Sciatic nerve (tissue), 2 donors: Measurements from ENCODE around the gene SMARCA5. TPM values are rescaled to one million over a fixed set of nuclear protein-coding genes. Genes with fewer than 3 reads are reported as not detected.
A peak's percentile ranks its signal among the peaks of the same experiment; 100 is the strongest.
"Not testable (repeated sequence)": the region's sequence is repeated elsewhere in the genome, so short reads cannot be mapped to it uniquely, and the experiment has no call there.

Experiments
- ATAC-seq: fragments of 200-7000 bp; cut with Tn5 transposase; one replicate; pipeline ENCODE4 v1.9.1; 2020; ENCODE audit warnings: mild to moderate bottlenecking, moderate library complexity
- DNase-seq: peaks from one replicate; pipeline ENCODE4 v3.0.0-alpha.2; 2020; ENCODE audit warnings: low spot score
- intact Hi-C: fragments of 100-400 bp; cut with DNase I; formaldehyde crosslinking; loops from one replicate; pipeline ENCODE4 v1.14.2; 2022
- total RNA-seq: library from RNA; stranded (reverse); fragmentation: NEBNext Ultra II Directional; extraction: Animal tissue kit (Norgen Biotek cat#: 25700); gene quantifications from one replicate; pipeline ENCODE4 v1.2.1, GENCODE V29; 2021
- donor health status: DM: no; HTN: no; CAD: no.
- donor health status: DM: no; HTN: no; CAD: no.

The SMARCA5 gene
- total RNA-seq, 1 donor from 2014 or later = 55.6 TPM

DNA sequence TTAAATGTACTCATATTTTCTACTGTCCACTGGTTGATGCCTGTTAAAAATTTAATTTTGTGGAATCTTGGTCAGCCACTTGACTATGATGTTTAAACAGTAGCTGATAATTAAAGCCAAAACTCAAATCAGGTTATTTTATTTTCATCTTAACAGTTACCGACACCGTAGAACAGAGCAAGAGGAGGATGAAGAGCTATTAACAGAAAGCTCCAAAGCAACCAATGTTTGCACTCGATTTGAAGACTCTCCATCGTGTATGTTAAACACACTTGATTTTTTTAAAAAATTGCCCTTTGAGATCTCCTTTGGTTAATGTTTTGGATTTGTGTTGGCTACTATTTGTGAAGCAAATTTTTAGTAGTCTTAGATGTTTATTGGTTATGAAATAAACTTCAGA lies 10.7 kb downstream of the SMARCA5 start:
- intact Hi-C loops = no loop called here
- no peak for ATAC-seq

DNA sequence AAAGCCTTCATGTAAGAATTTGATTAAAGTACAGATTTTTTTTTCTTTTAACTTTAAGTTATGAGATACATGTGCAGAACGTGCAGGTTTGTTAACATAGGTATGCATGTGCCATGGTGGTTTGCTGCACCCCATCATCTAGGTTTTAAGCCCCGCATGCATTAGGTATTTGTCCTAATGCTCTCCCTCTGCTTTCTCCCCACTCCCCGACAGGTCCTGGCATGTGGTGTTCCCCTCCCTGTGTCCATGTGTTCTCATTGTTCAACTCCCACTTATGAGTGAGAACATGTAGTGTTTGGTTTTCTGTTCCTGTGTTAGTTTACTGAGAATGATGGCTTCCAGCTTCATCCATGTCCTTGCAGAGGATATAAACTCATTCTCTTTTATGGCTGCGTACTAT lies 14.5 kb downstream of the SMARCA5 start:
- ATAC-seq, intact Hi-C loops, DNase-seq: not testable (repeated sequence)

More for the DNA sequence above, 10.7 kb downstream of the SMARCA5 start:
- DNase-seq = no peak

DNA sequence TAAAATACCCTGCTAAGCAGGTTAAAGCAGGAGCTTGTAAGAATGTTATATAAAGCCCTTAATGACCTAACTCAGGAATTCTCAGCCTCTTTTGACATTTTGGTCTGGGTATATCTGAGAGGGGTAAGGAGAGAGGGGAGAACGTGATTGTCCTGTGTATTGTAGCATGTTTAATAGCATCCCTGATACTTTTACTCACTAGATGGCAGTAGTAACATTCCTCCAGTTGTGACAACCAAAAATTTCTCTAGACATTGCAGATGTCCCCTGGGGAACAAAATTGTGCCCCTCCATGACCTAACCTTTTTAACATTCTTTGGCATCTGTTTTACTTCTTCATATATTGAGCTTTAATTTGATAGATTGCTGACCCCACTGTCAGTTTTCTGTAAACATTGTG lies 17.9 kb downstream of the SMARCA5 start:
- ATAC-seq = no peak
- DNase-seq = no peak
- intact Hi-C loops = no loop called here

DNA sequence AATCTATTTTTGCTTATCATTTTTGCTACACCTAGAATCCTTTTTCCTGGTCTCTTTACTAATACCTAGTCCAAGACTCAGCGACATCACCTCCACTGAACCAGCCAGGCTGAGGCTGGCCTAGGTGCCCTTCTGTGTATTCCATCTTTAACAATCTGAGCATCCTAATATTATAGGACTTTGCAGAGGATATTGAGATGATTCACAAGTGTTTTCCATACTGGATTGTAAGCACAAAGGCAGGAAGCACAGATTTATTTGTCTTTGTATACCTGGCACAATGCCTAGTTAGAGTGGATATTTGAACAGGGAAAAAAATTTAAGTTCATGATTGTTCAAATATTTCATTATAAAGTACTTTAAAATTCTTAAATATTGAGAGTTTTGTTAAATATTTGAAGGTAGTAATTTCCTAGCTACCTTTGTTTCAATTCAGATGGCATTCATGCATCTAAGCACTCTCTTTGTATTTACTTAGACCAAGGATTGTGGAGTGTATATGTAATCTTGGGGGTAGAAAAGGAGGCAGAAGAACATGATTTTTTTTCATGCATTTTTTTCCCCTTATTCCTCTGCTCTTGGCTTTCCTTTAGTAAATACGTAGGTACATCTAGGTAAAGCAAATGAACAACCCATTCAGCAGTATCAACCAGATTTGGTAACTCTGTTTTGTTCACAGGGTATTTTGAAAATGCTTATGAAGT lies 18.4 kb downstream of the SMARCA5 start:
- intact Hi-C loops = no loop called here
- DNase-seq = no peak
- no peak for ATAC-seq

DNA sequence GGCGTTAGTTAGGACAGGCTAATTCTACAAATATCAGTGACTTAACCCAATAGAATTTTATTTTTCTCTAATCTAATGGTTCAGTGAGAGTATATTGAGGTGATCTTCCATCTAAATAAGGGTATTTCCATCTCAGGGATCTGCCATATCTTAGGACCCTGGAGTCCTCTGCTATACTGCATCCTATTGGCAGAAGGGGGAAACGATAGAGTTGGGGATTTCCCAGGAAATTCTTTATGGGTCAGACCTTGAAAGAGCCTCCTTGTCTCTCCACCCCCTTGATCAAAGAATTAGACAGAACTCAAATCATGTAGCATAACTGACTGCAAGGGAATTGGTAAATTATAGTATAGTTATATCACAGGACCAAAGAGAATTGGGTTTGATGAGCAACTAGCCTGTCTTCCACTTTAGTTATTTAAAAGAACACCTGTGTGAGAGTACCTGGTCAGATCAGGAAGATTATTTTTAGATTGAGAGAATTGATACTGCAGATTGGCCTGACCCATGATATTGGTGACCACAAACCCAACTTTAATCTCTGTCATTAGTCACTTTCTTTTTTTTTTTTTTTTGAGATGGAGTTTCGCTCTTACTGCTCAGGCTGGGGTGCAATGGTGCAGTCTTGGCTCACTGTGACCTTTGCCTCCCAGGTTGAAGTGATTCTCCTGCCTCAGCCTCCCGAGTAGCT lies 25.6 kb downstream of the SMARCA5 start:
- DNase-seq (no peak), ATAC-seq (no peak)
- intact Hi-C loops = no loop called here

DNA sequence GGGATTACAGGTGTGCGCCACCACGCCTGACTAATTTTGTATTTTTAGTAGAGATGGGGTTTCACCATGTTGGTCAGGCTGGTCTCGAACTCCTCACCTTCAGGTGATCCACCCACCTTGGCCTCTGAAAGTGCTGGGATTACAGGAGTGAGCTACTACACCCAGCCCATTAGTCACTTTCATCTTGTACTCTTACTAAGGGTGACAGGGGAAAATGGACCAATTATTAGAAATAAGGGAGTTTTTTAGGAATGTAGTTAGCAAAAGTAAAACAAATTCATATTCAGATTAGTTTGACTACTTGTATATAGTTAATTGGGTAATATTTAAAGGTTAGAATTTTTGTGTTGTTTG lies 26.1 kb downstream of the SMARCA5 start:
- DNase-seq = no peak
- intact Hi-C loops = no loop called here
- ATAC-seq = no peak

DNA sequence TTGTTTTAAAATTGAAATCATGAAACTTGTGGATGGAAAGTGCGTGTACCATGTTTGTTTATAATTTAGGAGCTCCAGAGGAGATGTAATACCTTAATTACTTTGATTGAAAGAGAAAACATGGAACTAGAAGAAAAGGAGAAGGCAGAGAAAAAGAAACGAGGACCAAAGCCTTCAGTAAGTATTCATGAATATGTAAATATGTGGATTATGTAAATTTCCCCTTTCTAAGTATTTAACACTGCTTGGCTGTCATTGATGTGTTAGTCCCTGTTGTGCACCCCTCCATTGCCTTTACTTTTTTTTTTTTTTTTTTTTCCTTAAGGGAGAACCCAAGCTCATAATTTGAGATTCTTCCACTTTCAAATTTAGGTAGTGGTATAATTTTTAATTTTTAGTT lies 36.4 kb downstream of the SMARCA5 start:
- DNase-seq (no peak), ATAC-seq (no peak)
- intact Hi-C loops = no loop called here

DNA sequence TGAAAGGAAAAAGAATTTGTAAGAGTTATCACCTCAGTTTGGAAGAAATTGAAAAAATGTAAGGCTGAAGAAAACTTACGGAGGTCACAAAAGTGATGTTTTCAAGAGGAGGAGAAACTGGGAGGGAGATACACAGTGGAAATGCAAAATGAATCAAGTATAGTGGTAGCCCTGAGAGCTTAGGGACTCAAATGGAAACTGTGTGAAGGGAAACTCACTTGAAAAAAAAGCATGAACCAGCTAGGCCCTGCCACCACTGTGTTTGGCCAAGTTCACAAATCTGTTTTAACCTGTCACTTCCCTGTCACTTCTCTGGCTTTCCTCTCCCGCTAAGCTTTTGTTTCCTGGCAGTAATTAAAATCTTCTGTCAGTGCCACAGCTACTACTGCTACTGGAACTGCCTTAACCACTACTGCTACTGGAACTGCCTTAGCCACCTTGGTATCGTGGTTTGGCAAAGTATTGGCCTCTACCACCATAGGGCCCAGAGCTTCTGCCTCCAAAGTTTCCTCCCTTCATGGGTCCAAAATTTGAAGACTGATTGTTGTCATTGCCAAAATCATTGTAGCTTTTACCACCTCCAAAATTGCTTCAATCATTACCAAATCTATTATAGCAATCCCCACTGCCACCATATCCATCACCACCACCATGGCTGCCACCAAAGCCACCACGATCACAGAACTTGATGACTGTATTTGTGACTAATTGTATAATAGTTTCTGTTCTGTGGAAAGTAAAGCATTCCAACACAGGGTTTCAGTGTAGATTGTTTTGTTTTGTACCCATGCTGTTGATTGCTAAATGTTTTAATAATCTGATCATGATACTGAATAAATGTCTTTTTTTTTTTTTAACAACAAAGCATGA lies 41.5 kb downstream of the SMARCA5 start:
- DNase-seq (no peak), ATAC-seq (no peak)
- intact Hi-C loops = no loop called here

DNA sequence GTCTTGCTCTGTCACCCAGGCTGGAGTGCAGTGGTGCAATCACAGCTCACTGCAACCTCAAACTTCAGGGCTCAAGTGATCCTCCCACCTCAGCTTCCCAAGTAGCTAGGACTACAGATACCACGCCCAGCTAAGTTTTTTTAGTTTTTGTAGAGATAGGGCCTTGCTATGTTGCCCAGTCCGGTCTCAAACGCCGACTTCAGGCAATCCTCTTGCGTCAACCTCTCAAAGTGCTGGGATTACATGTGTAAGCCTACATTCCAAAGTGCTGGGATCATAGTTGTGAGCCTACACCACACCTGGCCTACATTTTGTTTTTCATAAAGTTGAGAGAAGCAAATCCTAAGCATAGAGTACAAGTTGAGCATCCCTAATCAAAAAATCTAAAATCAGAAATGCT lies 42.2 kb downstream of the SMARCA5 start:
- ATAC-seq (no peak), DNase-seq (no peak)
- intact Hi-C loops = no loop called here

DNA sequence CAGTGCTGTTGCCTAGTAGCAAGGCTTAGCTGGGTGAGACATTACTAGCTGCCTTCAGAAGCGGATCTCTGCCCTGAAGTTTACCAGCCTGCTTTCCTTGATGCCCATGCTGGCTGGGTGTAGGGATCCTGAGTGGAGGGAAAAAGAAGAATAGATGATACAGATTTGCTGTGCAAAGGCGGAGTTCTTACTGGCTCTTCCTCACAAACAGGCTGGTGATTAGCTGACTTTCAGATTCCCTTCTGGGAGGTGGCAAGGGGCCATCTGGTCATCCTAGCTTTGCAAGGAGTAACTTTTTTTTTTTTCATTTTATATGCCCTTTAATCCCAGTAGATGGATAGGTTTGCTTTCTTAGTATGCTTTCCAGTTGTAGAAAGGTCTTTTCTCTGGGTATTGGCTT lies 44.8 kb downstream of the SMARCA5 start:
- DNase-seq (no peak), ATAC-seq (no peak)
- intact Hi-C loops = no loop called here

DNA sequence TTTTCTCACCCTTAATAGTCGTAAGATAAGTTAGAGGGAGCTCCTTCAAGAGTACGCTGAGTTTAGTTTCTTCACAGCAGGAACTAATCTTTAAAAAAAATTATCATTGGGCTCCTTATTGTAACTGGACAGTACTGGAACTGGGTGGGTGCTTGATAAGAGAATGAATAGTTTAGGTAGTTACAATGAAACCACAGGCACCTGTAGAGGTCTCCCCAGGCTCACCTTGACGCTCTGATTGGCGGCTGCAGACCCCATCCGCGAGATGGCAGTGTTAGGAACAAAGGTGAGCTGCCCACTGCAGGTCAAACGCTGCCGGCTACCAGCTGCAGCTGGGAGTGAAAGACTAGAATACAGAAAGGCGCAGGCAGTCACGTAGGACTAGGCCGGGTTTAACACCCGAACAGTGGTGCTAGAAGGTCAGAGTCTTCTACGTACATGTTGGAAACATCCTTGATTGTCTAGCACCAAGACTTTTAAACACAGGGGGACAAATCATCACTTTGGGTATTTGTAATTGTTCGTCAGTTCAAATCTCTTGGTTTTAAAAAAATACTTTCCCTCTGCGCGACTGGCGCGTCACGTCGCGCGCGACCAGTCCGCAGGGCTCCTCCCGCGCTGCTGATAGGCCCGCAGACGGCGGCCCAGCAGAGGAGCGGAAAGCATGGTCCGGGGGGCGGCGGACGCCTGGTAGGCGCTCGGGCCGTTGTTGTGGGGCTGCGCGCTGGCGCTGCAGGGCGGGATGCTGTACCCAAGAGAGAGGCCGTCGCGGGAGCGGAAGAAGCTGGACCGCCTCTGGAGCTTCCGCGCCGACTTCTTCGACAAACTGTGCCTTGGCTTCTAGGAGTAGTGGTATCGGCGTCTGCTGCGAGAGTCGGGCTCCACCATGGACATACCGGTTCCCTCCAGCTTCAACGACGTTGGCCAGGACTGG lies 45.6 kb downstream of the SMARCA5 start:
- DNase-seq (peak; percentile 73), ATAC-seq (peak; percentile 94)
- intact Hi-C loops = no loop called here

DNA sequence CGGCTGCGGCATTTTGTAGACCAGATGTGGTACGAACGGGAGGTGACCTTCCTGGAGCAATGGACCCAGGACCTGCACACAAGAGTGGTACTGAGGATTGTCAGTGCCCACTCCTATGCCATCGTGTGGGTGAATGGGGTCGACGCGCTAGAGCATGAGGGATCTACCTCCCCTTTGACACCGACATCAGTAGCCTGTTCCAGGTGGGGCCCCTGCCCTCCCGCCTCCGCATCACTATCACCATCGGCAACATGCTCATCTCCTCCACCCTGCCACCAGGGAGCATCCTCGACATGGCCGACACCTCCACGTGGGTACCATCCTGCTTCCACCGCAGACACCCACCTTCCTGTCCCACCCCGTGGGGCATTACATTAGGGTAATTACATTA lies 46.2 kb downstream of the SMARCA5 start:
- no peak for ATAC-seq
- no peak for DNase-seq
- intact Hi-C loops = no loop called here

DNA sequence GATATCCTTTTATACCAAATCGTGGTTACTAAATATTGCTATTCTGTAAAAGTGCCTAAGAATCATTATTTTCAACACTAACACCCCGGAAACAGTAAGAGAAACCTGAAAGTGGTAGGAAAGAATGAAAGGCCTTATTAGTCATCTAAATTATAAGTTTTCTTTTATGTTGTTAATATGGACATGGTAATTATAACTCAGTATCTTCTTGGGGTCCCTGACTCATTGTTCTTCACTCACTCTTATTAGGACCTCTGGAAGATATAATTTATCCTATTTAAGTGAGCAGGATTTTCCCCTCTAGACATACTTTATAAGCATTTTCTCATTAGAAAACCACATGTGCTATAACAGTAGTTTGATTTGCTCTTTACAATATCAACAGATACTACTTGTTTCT lies 51.0 kb downstream of the SMARCA5 start:
- DNase-seq (no peak), ATAC-seq (no peak)
- intact Hi-C loops = no loop called here

DNA sequence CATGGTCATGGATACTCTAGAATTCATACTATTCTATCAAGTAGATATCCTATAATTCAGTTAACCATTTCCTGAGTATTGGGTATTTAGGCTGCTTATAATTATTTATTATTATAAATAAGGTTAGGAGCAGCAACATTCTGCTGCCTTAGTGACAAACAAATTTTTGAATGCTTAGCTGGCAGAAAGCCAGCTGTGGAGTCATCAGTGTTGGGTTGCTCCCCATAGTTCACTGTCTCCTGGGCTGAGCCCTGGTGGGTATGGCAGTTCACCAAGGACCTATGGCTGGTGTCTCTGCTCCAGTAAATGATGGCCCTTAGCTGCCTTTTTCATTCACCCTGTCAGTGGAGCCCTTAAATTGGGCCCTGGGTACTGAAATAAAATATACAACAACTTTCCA lies 61.8 kb downstream of the SMARCA5 start:
- intact Hi-C loops = no loop called here
- no peak for DNase-seq
- no peak for ATAC-seq

DNA sequence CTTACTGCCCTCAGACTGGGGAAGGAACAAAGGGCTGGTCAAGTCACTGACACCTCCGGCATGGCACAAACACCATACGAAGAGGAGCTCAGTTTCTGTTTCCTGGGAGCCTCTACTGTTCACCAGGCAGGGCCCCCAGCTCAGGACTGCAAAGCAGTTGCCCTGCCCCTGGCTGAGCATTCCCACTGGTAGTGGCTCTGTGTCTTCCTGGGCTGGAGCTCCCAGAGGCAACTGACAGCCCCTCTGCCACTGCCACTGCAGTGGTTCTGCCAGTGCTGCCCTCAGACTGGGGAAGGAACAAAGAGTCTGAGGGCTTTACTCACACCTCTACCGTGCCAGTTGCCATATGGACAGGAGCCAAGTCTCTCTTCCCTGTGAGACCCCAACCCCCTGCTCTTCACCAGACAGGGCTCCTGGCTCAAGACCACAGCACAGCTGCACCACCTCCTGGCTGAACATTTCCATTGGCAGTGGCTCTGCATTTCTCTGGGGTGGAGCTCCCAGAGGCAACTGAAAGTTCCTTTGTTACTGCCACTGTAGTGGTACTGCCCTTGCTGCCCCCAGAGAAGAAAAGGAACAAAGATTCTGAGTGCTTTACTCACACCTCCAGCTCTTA lies 67.9 kb downstream of the SMARCA5 start:
- ATAC-seq (no peak), DNase-seq (no peak)
- intact Hi-C loops = no loop called here

DNA sequence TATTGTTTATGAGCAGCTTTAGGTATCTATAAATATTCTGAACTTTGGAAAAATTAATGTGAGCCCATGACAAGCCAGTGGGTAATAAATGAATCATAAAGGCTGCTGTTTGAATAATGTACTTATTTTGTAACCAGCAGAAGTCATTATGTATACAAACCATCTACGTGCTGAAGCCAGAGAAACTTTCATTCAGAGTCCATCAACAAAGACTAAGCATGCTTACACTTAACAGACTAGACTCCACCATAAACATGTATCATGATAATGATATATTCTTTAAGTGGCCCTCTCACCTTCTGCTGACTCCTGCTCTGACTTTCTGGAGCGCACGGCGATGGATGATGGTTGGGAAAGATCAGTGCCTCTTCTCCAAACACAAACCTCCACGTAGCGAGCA lies 72.0 kb downstream of the SMARCA5 start:
- DNase-seq (no peak), ATAC-seq (no peak)
- intact Hi-C loops = no loop called here

DNA sequence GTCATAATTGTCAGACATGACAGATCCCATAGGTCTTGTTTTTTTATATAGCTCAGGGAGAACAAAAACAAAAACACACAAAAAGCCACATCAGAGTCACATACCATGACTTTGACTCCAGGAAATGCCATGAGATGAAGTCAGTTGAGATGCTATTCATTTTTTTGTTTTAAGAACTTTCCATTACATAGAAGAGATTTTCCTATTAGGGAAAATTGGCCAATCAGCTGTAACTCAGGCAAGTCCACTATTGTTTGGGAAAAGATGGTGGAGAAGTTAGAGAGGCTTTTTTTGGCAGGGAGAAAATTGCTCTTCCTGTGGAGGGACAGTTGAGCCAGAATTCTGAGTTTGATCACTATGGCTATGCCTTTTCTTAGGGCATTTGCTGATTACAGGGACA lies 72.6 kb downstream of the SMARCA5 start:
- intact Hi-C loops = no loop called here
- no peak for DNase-seq
- no peak for ATAC-seq

DNA sequence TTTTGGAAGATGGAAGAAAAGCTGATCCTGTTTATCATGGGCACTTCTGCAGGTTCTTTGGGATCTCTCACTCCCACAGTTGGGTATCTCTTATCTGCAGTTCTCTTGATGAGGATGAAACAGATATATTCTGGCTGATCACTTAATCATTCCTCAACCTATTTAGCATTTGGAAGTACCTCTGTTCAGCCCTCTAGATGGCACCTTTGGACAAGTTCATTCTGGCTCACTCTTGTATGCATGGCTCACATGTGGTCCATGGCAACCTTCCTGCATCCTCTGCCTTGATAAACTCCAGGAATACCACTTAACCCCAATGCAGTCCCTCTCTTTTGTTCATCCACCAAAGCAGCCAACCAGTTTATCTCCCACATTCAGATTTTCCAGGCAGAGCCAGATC lies 74.2 kb downstream of the SMARCA5 start:
- peak; percentile 59 for ATAC-seq
- intact Hi-C loops = no loop called here

DNA sequence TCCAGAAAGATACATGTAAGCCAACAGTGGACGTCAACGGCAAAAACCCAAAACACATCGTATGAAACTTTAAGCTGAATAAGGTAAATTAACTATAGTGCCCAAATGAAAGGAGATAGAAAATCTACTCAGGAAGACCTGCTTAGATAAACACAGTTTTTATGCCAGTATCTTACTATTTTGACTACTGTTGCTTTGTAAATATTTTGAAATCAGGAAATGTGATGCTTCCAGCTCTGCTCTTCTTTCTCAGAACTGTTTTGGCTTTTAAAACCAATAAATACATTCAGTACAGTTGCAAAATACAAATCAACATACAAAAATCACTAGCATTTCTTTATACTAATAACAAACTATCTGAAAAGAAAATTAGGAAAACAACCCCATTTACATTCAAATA lies 83.8 kb downstream of the SMARCA5 start:
- intact Hi-C loops = no loop called here
- no peak for ATAC-seq

More for the DNA sequence above, 74.2 kb downstream of the SMARCA5 start:
- no peak for DNase-seq

More for the DNA sequence above, 83.8 kb downstream of the SMARCA5 start:
- no peak for DNase-seq
